Right lung (tissue), 5 donors: ENCODE data around the gene USP11. TPM values are rescaled to one million over a fixed set of nuclear protein-coding genes. Genes with fewer than 3 reads are reported as not detected.

Source experiments
- DNase-seq, 2 donors: peaks; one replicate each; pipeline ENCODE4 v3.0.0-alpha.2; 2013
- polyA plus RNA-seq, 5 donors: library from polyadenylated mRNA; unstranded; fragments of 120-200 nt; gene quantifications; one replicate each; pipeline versions ENCODE4 v1.2.1 to v1.2.3, GENCODE V29; 2013; ENCODE audit warnings: inconsistent platforms in 1 of 5, low replicate concordance in 1 of 5; ENCODE audit not compliant: insufficient read length in 5 of 5, insufficient read depth in 1 of 5

USP11 gene
- polyA plus RNA-seq, 5 donors: 93.4 to 127 (median 109) TPM

DNA sequence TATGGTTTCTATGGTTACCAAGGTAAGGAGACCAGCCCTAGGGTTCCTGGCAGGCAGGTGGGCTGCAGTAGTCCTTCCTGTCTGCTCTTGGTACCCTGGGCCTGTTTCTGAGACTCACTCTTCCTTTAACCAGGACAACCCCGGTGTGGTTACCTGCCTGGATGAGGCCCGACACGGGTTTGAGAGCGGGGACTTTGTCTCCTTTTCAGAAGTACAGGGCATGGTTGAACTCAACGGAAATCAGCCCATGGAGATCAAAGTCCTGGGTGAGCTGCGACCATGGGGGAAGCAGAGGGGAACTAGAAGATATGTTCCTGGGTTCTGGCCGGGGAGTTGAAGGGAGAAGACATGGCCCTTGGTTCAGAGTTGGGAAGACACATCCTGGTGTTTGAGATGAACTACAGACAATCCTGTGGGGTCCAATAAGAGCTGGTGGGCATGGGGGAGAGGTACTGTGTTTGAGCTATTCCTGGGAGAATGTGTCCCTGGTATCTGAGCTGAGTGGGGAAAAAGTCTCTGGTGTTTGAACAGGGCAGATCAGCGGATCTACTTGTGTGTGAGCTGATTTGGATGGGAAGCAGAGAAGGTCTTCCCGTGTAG, 31.4 kb upstream of the USP11 start:
- DNase-seq: no peak

DNA sequence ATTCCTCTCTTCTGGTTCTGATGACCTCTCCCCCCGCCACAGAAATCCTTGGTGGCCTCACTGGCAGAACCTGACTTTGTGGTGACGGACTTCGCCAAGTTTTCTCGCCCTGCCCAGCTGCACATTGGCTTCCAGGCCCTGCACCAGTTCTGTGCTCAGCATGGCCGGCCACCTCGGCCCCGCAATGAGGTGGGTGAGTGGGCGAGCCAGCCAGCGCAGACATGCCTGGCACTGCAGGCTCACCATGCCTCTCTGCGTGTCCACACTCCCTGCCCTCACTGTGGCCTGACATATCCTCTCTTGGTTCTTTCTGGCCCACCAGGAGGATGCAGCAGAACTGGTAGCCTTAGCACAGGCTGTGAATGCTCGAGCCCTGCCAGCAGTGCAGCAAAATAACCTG, 30.5 kb upstream of the USP11 start:
- no peak for DNase-seq

DNA sequence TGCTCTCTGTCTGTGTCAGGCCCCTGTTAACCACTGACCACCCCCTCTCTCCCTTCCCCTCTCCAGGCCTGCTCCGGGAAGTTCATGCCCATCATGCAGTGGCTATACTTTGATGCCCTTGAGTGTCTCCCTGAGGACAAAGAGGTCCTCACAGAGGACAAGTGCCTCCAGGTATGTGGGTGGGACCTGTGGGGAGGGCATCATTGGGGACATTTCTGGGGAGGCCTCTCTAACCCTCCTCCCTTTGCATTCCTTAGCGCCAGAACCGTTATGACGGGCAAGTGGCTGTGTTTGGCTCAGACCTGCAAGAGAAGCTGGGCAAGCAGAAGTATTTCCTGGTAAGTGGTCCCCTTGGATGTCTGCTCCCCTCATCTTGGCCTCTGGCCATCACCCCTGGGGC, 29.9 kb upstream of the USP11 start:
- no peak for DNase-seq

DNA sequence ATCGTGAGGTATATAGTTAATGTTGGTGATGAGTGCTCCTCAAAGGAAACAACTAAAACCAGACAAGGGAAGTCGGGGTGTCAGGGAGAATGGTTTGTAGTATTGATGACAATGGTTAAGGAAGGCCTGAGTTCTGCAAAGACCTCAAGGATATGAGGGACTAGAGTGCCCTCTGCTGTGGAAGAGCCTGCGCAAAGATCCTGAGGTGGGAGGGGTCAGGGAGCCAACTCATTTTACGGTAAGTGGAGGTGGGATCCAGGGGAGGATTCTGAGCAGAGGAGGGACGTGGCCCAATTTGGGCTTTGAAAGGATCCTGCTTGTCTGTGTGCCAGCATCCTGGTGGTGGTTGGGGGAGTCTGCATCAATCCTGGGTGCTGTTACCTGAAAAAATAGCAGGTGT, 27.8 kb upstream of the USP11 start:
- DNase-seq: no peak

DNA sequence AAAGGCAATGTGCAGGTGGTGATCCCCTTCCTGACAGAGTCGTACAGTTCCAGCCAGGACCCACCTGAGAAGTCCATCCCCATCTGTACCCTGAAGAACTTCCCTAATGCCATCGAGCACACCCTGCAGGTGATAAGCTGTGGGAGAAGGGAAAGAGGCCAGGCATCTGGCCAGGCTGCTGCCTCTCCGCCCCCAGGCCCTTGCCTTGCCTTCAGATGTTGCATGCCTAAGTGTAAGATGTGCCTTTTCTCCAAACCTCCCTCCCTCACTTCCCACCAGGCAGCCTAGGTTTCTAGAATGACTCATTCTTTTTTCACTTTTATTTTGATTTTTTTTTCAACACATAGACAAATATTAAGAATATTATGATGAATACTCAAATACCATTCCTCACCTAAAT, 26.5 kb upstream of the USP11 start:
- DNase-seq: no peak

DNA sequence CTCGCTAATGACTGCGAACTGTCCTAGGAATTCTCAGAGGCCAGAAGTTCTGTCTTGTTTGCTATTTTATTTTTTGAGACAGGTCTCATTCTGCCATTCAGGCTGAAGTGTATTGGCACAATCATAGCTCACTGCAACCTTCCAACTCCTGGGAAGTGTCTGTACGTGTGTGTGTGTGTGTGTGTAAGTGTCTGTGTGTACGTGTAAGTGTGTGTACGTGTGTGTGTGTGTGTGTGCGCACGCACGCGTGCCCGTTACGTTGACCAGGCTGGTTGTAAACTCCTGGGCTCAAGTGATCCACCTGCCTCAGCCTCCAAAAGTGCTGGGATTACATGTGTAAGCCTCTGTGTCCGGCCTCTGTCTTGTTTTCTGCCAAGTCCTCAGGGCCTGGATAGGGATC, 24.7 kb upstream of the USP11 start:
- no peak for DNase-seq

DNA sequence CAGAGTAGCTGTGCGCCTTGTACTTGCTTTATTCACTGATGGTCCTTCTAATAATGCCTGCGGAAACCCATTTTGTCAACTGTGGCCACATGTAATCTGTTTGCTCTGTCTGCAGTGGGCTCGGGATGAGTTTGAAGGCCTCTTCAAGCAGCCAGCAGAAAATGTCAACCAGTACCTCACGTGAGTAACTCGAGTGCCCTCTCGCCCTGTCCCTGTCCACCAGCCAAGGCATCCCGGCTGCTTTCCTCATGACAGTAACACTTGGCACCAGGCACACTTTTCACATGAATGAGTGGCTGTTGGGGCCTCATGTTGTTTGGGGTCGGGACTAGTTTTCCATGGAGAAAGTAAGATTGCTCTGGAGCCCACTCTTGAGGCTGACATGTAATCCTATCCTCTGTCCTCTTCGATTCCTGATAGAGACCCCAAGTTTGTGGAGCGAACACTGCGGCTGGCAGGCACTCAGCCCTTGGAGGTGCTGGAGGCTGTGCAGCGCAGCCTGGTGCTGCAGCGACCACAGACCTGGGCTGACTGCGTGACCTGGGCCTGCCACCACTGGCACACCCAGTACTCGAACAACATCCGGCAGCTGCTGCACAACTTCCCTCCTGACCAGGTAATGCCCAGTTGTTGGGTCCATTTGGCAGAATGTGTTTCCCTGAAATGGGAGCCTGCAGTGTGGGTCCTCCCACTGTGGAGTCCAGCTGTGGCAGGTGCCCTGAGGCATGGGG, 23.1 kb upstream of the USP11 start:
- DNase-seq: no peak

DNA sequence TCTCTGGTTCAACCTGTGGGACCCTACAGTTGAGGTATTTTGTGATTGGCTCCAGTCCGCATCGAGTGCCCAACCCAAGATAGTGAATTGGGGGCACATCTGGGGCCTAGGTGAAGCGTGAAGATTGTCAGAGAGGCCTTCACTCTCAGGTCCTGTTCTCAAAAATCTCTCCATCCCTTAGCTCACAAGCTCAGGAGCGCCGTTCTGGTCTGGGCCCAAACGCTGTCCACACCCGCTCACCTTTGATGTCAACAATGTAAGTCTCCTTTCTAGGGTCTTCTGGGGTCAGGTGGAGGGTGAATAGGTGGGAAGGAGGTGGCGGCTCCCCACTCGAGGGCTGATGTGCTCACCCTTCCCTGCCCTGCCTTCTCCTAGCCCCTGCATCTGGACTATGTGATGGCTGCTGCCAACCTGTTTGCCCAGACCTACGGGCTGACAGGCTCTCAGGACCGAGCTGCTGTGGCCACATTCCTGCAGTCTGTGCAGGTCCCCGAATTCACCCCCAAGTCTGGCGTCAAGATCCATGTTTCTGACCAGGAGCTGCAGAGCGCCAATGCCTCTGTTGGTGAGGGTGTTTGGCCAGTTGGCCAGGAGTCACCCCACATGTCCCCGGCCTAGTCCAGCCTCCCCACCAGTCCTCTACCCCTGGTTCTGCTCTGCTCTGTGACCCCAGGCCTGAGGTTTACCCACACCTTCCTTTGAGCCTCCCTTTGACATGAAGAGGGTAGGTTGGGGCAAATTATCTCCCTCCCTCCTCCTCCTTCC, 22.0 kb upstream of the USP11 start:
- DNase-seq: no peak

DNA sequence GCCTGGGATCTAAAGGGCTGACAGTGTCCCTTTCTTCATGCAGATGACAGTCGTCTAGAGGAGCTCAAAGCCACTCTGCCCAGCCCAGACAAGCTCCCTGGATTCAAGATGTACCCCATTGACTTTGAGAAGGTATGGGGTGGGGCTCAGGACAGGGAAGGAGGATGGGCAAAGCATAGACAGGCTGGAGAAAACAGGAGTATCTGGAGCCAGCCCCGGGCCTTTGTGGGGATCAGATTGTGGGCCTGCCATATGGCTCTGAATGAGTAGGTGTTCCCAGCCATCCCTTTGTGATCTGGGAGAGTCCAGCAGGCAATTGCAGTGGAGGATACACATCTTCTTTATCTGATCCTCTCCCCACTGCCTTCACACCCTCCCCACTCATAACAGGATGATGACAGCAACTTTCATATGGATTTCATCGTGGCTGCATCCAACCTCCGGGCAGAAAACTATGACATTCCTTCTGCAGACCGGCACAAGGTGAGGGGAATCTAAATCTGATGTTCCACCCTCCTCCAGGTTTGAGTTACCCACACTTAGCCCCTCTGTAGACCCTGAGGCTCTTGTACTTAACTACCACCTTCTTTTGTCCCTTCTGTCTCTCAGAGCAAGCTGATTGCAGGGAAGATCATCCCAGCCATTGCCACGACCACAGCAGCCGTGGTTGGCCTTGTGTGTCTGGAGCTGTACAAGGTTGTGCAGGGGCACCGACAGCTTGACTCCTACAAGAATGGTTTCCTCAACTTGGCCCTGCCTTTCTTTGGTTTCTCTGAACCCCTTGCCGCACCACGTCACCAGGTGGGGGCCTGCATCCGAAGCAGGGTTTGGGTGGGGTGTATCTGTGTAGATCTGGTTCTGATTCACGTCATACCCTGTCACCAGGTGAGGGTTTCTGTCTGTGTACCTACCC, 20.2 kb upstream of the USP11 start:
- no peak for DNase-seq

DNA sequence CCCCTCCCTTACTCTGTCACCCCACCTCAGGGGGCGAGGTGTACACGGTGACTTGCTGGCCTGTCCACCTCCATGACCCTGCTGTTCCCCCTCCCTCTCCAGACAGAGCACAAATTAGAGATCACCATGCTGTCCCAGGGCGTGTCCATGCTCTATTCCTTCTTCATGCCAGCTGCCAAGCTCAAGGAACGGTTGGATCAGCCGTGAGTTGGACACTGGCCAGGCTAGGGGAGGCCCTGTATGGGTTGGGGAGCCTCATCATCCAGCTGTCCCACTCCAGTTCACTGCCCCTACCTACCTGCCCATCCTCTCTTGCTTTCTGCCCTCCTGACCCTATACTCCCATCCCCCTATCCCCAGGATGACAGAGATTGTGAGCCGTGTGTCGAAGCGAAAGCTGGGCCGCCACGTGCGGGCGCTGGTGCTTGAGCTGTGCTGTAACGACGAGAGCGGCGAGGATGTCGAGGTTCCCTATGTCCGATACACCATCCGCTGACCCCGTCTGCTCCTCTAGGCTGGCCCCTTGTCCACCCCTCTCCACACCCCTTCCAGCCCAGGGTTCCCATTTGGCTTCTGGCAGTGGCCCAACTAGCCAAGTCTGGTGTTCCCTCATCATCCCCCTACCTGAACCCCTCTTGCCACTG, 18.3 kb upstream of the USP11 start:
- DNase-seq: no peak

DNA sequence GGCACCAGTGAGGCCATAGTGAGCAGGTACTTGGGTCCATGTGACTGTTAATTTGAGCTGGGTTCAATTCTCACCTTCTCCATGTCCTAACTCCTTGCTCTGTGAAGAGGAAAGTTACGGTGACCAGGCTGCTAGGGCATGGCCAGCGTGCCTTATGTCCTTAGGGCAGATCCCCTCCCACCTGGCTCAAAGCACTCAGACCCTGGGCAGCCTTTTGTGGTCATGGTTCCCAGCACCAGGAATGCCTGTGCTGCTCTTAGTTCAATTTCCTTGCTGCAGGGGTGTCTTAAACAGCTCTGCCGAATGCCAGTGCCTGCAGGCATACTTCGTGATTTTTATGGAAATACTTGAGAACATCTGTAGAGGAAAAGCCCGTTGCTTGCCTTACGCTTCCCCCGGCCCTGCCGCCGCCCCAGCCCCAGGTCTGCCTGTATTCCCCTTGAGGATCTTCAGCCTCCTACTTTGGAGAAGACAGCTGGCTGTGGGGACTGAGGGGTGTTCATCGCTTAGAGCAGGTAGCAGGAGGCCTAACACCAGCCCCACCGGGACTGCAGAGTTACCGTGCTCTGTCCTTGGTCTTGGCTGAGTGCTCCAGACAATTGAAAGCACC, 17.4 kb upstream of the USP11 start:
- DNase-seq: no peak

DNA sequence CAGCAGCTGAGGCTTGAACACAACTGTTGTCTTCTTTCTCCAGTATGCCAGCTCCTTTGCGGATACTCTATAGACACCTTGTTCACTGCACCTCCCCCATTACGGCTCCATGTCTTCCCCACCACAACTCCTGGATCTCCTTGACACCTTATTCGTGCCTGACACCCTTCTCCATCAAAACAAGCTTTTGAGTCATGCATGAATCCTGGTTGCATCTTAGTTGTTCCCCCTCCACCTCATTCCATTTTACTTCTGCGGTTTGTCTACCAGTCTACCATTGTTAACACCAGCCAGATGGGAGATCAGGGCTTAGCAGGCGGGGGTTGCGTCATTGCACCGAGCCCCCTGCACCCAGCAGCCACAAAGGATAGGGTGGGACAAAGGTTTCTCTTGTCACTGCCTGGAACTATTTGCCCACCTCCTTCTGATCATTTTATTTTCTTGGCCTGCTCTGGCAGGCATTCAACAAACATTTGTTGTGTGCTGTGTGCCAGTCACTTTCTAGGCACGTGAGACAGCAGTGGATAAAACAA, 16.4 kb upstream of the USP11 start:
- DNase-seq: no peak

DNA sequence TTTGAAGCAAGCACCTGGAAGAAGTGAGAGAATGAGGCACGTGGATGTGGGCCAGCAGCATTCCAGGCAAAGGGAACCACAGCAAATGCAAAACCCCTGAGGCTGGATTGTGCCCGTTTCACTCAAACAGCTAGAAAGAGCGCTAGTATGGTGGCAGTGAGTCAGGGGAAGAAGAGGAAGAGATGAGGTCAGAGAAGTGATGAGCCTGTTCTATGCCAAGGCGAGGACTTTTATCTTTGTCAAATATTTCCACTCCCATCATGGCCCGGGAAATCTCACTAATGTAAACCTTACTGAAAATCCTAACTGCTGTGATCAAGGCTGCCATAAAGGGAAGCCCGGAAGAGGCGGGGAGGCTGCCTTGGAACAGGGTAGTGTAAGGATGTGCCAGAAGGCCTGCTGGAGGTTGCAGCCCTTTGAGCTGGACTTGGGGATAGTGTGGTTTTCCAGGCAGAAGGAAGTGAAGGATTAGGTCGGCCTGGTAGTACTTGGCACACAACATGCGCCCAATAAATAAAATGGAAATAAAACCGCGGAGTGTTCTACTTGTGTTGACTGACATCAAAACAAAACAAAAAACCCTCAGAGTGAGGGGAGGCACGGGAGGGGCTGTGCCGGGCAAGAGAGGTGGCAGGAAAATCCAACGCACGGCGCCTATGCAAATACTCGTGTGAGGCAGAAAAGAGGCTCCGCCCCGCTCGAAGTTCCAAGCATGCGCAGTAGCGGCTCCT, 15.5 kb upstream of the USP11 start:
- DNase-seq: no peak

DNA sequence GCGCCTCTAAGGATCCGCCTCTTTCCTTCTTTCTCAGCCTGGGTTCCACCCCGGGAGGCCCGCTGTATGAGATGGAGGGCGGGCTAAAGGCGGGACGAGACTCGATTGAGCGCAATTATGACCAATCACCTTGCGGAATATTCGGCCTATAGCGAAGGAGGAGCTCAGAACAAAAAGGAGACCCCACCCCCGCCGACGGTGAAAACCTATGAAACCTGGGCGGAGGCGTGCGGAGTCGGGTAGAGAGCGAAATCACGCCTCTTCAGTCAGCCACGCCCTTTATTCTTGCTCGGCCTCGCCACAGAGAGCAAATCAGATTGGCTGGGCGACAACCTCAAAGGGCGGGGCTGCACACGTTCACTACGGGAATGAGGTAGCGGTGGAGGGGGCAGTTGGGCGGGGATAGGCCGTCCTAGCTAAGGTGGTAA, 14.9 kb upstream of the USP11 start:
- DNase-seq: peak; percentile 99

DNA sequence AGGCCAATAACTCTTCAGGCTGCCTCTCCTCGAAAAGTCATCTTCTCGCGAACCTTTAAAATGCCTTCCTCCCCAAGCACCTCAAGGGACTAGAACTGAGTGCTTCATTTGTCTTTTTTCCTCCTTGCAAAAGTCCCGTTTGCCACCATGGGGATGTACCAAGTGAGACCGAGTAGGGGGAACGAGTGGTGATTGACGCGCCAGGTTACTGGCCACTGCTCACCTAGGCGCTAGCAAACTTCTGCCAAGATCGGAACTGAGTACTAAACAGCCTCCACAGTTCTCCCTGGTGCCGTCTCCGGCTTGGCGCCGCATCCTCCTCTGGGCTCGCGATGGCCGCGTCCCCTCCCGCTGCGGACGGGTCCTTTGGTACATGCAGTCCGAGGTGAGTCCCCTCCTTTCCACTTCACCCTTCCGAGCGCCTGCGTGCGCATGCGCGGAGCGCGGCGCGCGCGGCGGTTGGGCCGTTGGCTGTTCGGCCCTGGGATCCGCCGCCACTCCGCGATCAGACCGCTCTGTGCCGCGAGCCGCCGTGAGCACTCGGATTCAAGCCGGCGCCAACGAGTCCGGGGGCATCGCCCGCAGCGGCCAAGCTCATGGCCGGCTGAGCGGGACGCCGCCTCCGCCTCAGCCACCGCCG, 14.4 kb upstream of the USP11 start, which contains the start of gene CDK16:
TSS of gene CDK16 (plus strand) at position 402 of the 640 bp plus-strand sequence. CDS start 4,877 bp downstream, outside the sequence.
- peak; percentile 93 to 94 for DNase-seq

DNA sequence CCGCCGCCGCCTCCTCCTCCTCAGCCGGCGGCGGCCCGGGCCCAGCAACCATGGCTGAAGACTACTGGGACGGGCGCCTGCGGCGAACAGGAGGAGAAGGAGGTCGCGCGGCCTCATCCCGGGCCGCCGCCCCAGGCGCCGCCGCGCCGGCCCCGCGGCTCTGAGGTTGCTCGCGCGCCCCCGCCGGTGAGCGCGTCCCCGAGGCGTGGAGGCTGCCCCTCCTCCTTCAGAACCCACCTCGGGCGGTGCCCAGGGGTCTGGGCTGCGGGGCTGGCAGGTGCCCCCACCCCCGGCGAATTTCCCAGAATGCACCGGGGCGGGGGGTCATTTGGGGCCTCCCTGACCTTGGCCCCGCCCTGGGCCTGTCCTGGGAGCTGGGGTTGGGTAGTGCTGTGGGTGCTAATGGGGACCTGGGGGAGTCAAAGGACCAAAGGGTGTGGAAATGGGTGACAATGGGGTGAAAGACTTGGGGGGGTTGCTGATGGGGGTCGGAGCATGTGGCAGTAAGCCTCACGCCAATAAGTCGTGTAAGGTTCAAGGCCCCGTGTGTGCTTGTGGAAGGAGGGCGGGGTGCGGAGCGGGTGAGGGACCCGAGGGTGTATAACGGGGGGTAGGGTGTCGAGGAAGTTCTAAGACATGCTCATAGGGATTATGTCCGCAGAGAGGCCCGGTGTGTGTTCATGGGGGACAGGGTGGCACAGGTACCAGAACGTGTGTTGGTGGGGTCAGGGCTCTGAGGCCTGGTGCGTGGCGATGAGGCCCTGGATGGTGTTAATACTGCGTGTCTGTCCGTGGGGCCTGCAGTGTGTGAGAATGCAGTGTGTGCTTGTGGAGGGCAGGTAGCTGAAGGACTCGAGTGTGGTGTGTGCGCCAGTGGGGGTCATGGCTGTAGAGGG, 13.6 kb upstream of the USP11 start:
- peak in 1 of 2 donors; percentile 28 for DNase-seq

DNA sequence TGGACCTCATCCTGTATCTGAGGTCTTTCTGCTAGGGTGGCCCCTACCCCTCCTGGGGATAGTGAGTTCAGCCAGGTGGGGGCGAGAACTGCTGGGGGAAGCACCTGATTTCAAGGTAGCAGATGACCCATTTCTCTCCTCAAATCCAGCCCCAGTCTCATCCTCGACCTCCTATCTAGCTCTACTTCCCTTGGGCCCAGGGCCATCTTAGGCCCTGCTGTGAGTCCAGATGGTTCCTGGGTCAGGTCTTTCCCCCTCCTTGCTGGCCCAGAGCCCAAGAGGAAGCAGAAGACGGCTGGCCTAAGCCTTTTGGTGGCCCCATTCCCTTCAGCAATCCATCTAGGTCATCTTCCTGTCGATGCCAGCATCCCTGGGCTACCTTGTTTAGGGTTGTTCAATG, 11.1 kb upstream of the USP11 start:
- no peak for DNase-seq

DNA sequence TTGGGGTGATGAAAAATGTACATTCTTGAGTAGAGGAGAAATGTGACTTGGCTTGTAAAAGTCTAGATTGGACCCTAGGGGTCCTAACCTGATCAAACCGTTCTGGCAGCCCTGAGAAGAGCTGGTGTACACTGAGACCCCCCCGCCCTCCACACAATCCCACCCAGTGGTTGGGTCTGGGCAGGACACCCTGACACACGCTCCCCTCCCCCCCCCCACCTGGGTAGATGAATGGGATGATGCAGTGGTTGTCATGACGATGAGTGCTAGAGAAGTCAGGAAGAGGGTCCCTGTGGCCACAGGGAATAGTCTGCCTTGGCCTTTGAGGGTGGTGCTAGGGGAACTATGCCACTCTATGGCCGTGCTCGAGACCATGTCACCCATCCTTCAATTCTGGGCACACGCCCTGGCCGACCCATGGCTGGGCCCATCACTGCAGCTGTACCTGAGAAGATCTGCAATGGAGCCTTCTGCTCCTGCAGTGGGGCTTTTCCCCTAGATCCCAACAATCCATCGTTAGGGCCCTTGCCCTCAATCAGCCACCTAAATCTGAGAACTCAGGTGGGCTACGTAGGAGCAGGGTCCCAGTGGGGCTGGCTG, 10.0 kb upstream of the USP11 start:
- no peak for DNase-seq
